ENCODE data around the gene SEMA6A. TPM values are rescaled to one million over a fixed set of nuclear protein-coding genes. Genes with fewer than 3 reads are reported as not detected.

Gene SEMA6A
- total and polyA plus RNA-seq, 4 donors = 3.7 to 11.4 (median 5.6) TPM

GRCh38 chr5:116464144-116464708 is 110.4 kb downstream of the SEMA6A start:
- Histone ChIP-seq H3K9me3 (ENCODE audit: control insufficient read depth in 4 of 4, low read length in 3 of 4) (peaks cover 0 to 2% (median 1%) of the 10 kb centered on the region in 4 donors), H3K36me3 (ENCODE audit: control insufficient read depth in 4 of 4, insufficient read depth in 3 of 4, low read depth in 1 of 4, low read length in 3 of 4) (peaks cover 0 to 3% (median 0%) of the 10 kb centered on the region in 4 donors), H3K4me3 (ENCODE audit: low read depth in 1 of 3, low read length in 3 of 3) (no peak overlapping the region), H3K4me1 (ENCODE audit: control insufficient read depth in 4 of 4, insufficient read depth in 4 of 4, low read length in 3 of 4) (no peaks in the 10 kb centered on the region), H3K9ac (ENCODE audit: low read depth in 1 of 2, low read length in 2 of 2) (no peak overlapping the region), H3K27ac (ENCODE audit: low read depth in 1 of 2, low read length in 2 of 2) (no peak overlapping the region), H3K27me3 (ENCODE audit: control insufficient read depth in 4 of 4, insufficient read depth in 4 of 4, low read length in 3 of 4) (no peaks in the 10 kb centered on the region)
- DNase-seq (ENCODE audit: low spot score) = no peak
- TF ChIP-seq RXRA (IDR thresholded peaks at IDR 0.05) = no peak
- TF ChIP-seq, protein P1, sequence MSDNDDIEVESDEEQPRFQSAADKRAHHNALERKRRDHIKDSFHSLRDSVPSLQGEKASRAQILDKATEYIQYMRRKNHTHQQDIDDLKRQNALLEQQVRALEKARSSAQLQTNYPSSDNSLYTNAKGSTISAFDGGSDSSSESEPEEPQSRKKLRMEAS (IDR thresholded peaks at IDR 0.05) = no peak
- no peak for TF ChIP-seq SP1 (IDR thresholded peaks at IDR 0.05)
- TF ChIP-seq HNF4A (conservative IDR thresholded peaks at IDR 0.05) = no peak
- TF ChIP-seq, protein P2, sequence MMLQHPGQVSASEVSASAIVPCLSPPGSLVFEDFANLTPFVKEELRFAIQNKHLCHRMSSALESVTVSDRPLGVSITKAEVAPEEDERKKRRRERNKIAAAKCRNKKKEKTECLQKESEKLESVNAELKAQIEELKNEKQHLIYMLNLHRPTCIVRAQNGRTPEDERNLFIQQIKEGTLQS (IDR thresholded peaks at IDR 0.05) = no peak
- TF ChIP-seq EGR1 (IDR thresholded peaks at IDR 0.05; ENCODE audit: low read depth in 2 of 2) = no peak
- TF ChIP-seq, protein P3, sequence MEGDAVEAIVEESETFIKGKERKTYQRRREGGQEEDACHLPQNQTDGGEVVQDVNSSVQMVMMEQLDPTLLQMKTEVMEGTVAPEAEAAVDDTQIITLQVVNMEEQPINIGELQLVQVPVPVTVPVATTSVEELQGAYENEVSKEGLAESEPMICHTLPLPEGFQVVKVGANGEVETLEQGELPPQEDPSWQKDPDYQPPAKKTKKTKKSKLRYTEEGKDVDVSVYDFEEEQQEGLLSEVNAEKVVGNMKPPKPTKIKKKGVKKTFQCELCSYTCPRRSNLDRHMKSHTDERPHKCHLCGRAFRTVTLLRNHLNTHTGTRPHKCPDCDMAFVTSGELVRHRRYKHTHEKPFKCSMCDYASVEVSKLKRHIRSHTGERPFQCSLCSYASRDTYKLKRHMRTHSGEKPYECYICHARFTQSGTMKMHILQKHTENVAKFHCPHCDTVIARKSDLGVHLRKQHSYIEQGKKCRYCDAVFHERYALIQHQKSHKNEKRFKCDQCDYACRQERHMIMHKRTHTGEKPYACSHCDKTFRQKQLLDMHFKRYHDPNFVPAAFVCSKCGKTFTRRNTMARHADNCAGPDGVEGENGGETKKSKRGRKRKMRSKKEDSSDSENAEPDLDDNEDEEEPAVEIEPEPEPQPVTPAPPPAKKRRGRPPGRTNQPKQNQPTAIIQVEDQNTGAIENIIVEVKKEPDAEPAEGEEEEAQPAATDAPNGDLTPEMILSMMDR (IDR thresholded peaks at IDR 0.05; ENCODE audit: low read depth, low read length, missing input control) = no peak
- TF ChIP-seq, protein P4, sequence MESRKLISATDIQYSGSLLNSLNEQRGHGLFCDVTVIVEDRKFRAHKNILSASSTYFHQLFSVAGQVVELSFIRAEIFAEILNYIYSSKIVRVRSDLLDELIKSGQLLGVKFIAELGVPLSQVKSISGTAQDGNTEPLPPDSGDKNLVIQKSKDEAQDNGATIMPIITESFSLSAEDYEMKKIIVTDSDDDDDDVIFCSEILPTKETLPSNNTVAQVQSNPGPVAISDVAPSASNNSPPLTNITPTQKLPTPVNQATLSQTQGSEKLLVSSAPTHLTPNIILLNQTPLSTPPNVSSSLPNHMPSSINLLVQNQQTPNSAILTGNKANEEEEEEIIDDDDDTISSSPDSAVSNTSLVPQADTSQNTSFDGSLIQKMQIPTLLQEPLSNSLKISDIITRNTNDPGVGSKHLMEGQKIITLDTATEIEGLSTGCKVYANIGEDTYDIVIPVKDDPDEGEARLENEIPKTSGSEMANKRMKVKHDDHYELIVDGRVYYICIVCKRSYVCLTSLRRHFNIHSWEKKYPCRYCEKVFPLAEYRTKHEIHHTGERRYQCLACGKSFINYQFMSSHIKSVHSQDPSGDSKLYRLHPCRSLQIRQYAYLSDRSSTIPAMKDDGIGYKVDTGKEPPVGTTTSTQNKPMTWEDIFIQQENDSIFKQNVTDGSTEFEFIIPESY (IDR thresholded peaks at IDR 0.05) = no peak
- TF ChIP-seq FOXA1 (IDR thresholded peaks at IDR 0.05) = no peak
- no peak for TF ChIP-seq NR2F2 (IDR thresholded peaks at IDR 0.05)
- no peak for TF ChIP-seq FOXA2 (IDR thresholded peaks at IDR 0.05)
- TF ChIP-seq TAF1 (conservative IDR thresholded peaks at IDR 0.05) = no peak
- no peak for TF ChIP-seq HNF4G (IDR thresholded peaks at IDR 0.05)
- TF ChIP-seq JUND (IDR thresholded peaks at IDR 0.05) = no peak
- TF ChIP-seq RAD21 (IDR thresholded peaks at IDR 0.05) = no peak
- no peak for TF ChIP-seq YY1 (IDR thresholded peaks at IDR 0.05)
- 88% methylated on average over 7 of the region's 7 CpGs for WGBS

- Histone ChIP-seq H3K4me1 (ENCODE audit: control insufficient read depth in 4 of 4, insufficient read depth in 4 of 4, low read length in 3 of 4) (no peaks in the 10 kb centered on the region), H3K9me3 (ENCODE audit: control insufficient read depth in 4 of 4, low read length in 3 of 4) (no peaks in the 10 kb centered on the region), H3K9ac (ENCODE audit: low read depth in 1 of 2, low read length in 2 of 2) (no peak overlapping the region), H3K27ac (ENCODE audit: low read depth in 1 of 2, low read length in 2 of 2) (no peak overlapping the region), H3K4me3 (ENCODE audit: low read depth in 1 of 3, low read length in 3 of 3) (no peak overlapping the region), H3K36me3 (ENCODE audit: control insufficient read depth in 4 of 4, insufficient read depth in 3 of 4, low read depth in 1 of 4, low read length in 3 of 4) (peaks cover 0 to 3% (median 0%) of the 10 kb centered on the region in 4 donors), H3K27me3 (ENCODE audit: control insufficient read depth in 4 of 4, insufficient read depth in 4 of 4, low read length in 3 of 4) (no peaks in the 10 kb centered on the region)
- DNase-seq (ENCODE audit: low spot score) = no peak
- TF ChIP-seq HNF4A (conservative IDR thresholded peaks at IDR 0.05) (no peak), EGR1 (IDR thresholded peaks at IDR 0.05; ENCODE audit: low read depth in 2 of 2) (no peak), RAD21 (IDR thresholded peaks at IDR 0.05) (no peak), TAF1 (conservative IDR thresholded peaks at IDR 0.05) (no peak)
- TF ChIP-seq, protein P1 (IDR thresholded peaks at IDR 0.05) = no peak
- WGBS = 100% methylated on average over 1 of the region's 1 CpG
Observed at GRCh38 chr5:116462500-116462899, 112.1 kb downstream of the SEMA6A start.

All from liver (tissue), 9 donors.